BLaER1 treated with 17β-estradiol and CSF1 and Interleukin-3, amounts not matched to agents 10 nM and 100 nM (cell line): ENCODE measurements around the gene UIMC1.

Source experiments
- H3K27ac ChIP-seq, 11 experiments: shearing (Covaris generic); formaldehyde crosslinking; 2 replicates each; pipeline ENCODE4 v1.8.1; 2022
- H3K27me3 ChIP-seq, 11 experiments: shearing (Covaris generic); formaldehyde crosslinking; 2 replicates each; pipeline ENCODE4 v1.8.1; 2022
- H3K36me3 ChIP-seq, 11 experiments: shearing (Covaris generic); formaldehyde crosslinking; 2 replicates each; pipeline ENCODE4 v1.8.1; 2022
- H3K4me1 ChIP-seq, 10 experiments: shearing (Covaris generic); formaldehyde crosslinking; 2 replicates each; pipeline ENCODE4 v1.8.1; 2022
- H3K4me2 ChIP-seq, 11 experiments: shearing (Covaris generic); formaldehyde crosslinking; 2 replicates each; pipeline ENCODE4 v1.8.1; 2022
- H3K4me3 ChIP-seq, 10 experiments: shearing (Covaris generic); formaldehyde crosslinking; 2 replicates each; pipeline ENCODE4 v1.8.1; 2022
- H3K9ac ChIP-seq, 11 experiments: shearing (Covaris generic); formaldehyde crosslinking; 2 replicates each; pipeline ENCODE4 v1.8.1; 2022
- H3K9me3 ChIP-seq, 11 experiments: shearing (Covaris generic); formaldehyde crosslinking; replicated peaks in 1 of 11; 2 replicates each; pipeline ENCODE4 v1.8.1; 2022
- H4K20me1 ChIP-seq, 11 experiments: shearing (Covaris generic); formaldehyde crosslinking; 2 replicates each; pipeline ENCODE4 v1.8.1; 2022
- Cebpa-rat ChIP-seq, 11 experiments: shearing (Covaris generic); IDR thresholded peaks; 2 replicates each; pipeline ENCODE4 v1.8.1; 2022

UIMC1 gene

DNA sequence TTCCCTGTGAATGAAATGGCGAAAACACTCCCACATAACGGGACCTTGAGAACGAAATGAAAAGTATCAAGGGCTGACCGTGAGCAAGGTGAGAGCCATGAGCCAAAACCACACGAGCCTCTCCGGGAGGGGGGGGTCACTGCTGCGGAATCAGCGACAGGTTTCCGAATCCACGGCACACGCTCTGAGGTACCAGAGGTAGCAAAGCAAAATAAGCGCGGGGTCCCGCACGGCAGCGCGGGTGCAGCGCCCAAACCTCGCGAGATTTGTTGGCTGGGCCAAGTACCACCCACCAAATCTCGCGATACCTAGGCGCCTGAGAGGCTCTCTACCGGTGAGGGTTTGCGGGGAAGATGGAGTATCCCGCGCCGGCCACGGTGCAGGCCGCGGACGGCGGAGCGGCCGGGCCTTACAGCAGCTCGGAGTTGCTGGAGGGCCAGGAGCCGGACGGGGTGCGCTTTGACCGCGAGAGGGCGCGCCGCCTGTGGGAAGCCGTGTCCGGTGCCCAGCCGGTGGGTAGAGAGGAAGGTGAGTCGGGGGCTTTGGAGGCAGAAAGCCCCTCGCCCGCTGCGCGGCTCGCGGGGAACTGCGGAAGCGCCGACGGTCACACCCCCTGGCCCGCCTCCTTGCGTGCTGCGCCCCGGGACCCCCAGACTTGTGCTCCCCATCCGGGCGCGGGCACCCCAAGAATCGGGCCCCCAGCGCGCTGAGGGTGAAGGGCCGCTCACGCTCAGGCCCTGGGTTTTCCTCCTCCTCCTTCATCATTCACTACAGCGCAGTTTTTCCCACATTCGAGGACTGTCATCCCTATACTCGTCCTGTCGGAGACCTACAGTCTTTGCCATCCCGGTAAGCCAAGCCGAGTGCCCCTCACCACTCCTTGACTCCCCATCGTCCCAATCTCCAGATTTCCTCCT, 16.1 kb upstream of the UIMC1 start, which contains the start of gene ZNF346:
Gene ZNF346, plus strand, starts transcription at position 311 of the 917 bp plus-strand sequence. Its CDS starts 43 bp downstream, at position 354.
- Histone ChIP-seq H3K4me2 (peak within 1 kb of the TSS; percentile 81 to 97 (median 92)), H3K9me3 (no peaks in the 10 kb centered on the region), H3K36me3 (peaks cover 4 to 35% (median 21%) of the 10 kb centered on the region in 11 experiments; a peak in 18 of 22 replicates), H3K4me1 (peaks cover 14 to 30% (median 26%) of the 10 kb centered on the region in 10 experiments), H3K27ac (peak within 1 kb of the TSS; percentile 62 to 95 (median 90)), H3K27me3 (no peaks in the 10 kb centered on the region), H4K20me1 (peaks cover 0 to 22% (median 0%) of the 10 kb centered on the region in 11 experiments; a peak in 3 of 22 replicates), H3K4me3 (peak within 1 kb of the TSS; percentile 88 to 100 (median 94)), H3K9ac (peak within 1 kb of the TSS; percentile 89 to 98 (median 95))
- no peak for TF ChIP-seq Cebpa-rat (IDR thresholded peaks at IDR 0.05)

DNA sequence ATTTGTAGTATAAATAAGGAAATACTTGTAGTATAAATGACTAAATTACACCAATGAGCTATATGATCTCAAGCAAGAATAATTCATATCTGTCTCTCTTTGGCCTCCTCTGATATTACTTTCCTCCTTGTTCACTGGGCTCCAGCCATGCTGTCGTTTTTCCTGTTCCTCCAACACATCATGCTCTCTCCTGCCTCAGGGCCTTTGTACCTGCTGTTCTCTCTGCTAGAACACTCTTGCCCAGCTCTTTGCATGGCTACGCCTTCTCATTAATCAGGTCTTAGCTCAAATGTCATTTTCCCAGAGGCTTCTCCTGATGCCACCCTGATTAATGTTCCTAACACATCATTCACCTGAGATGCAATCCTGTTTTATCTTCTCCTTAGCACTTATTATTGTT, 13.5 kb upstream of the UIMC1 start:
- no peak overlapping the region for H3K4me2 ChIP-seq
- H3K4me1 ChIP-seq: peaks cover 14 to 29% (median 24%) of the 10 kb centered on the region in 10 experiments
- H3K27ac ChIP-seq: no peak overlapping the region
- H4K20me1 ChIP-seq: peaks cover 0 to 14% (median 0%) of the 10 kb centered on the region in 11 experiments; a peak in 3 of 22 replicates
- no peak overlapping the region for H3K4me3 ChIP-seq
- peaks cover 0 to 10% (median 3%) of the 10 kb centered on the region in 11 experiments; a peak in 8 of 22 replicates for H3K36me3 ChIP-seq
- no peak overlapping the region for H3K9ac ChIP-seq
- no peak for TF ChIP-seq Cebpa-rat (IDR thresholded peaks at IDR 0.05)
- no peaks in the 10 kb centered on the region for H3K9me3 ChIP-seq
- no peaks in the 10 kb centered on the region for H3K27me3 ChIP-seq

DNA sequence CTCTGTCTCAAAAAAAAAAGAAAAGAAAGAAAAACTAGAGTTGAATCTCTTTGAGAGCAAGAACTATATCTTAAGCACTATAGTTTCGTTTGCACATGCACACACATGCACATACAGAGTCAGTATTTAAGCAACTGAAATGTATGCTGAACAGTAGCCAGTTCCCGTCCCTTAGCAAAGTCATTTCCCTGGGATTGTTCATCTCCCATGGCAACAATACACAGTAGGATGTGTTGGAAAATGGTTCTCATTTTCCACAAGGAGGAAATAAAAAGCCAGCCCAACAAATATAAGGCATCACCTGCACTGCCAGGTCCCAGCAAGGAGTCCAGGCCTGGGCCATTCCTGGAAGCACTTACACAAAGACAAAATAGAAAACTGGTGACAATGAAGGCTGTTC, 11.8 kb upstream of the UIMC1 start:
- Histone ChIP-seq H3K9ac (no peak overlapping the region), H3K27me3 (no peaks in the 10 kb centered on the region), H3K4me1 (peaks cover 10 to 18% (median 11%) of the 10 kb centered on the region in 10 experiments), H3K9me3 (no peaks in the 10 kb centered on the region), H3K27ac (no peak overlapping the region), H4K20me1 (peaks cover 0 to 3% (median 0%) of the 10 kb centered on the region in 11 experiments; a peak in 1 of 22 replicates), H3K4me3 (no peak overlapping the region), H3K36me3 (no peaks in the 10 kb centered on the region), H3K4me2 (no peak overlapping the region)
- no peak for TF ChIP-seq Cebpa-rat (IDR thresholded peaks at IDR 0.05)

- Histone ChIP-seq H3K27ac (no peak overlapping the region), H3K27me3 (no peaks in the 10 kb centered on the region), H4K20me1 (no peaks in the 10 kb centered on the region), H3K4me2 (no peak overlapping the region), H3K36me3 (no peaks in the 10 kb centered on the region), H3K9me3 (no peaks in the 10 kb centered on the region), H3K9ac (no peak overlapping the region), H3K4me1 (no peaks in the 10 kb centered on the region), H3K4me3 (no peak overlapping the region)
- no peak for TF ChIP-seq Cebpa-rat (IDR thresholded peaks at IDR 0.05)
These were observed 8.6 kb upstream of the UIMC1 start for GRCh38 chr5:177015156-177015555.

DNA sequence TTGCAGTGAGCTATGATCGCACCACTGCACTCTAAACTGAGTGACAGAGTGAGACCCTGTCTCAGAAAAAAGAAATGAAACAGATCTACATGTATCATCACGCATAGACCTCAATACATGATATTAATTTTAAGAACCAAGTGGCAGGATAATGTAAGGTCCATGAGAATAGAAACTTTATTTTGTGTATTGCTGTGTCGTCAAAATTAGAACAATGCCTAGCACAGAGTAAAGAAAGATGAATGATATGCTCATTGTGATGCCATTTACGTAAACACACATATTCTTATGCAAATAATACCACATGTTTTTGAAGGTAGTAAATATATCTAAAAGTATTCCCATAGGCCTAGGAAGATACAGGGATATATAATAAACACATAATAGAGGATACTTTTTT, 3.6 kb upstream of the UIMC1 start:
- H3K4me3 ChIP-seq: no peak overlapping the region
- peaks cover 0 to 10% (median 0%) of the 10 kb centered on the region in 11 experiments; a peak in 2 of 22 replicates for H3K9me3 ChIP-seq
- TF ChIP-seq Cebpa-rat (IDR thresholded peaks at IDR 0.05): no peak
- no peaks in the 10 kb centered on the region for H3K27me3 ChIP-seq
- H3K9ac ChIP-seq: no peak overlapping the region
- peaks cover 5 to 12% (median 9%) of the 10 kb centered on the region in 11 experiments; a peak in 21 of 22 replicates for H4K20me1 ChIP-seq
- peaks cover 3 to 8% (median 4%) of the 10 kb centered on the region in 10 experiments for H3K4me1 ChIP-seq
- no peak overlapping the region for H3K4me2 ChIP-seq
- peaks cover 0 to under 1% (median 0%) of the 10 kb centered on the region in 11 experiments; a peak in 1 of 22 replicates for H3K36me3 ChIP-seq
- no peak overlapping the region for H3K27ac ChIP-seq

DNA sequence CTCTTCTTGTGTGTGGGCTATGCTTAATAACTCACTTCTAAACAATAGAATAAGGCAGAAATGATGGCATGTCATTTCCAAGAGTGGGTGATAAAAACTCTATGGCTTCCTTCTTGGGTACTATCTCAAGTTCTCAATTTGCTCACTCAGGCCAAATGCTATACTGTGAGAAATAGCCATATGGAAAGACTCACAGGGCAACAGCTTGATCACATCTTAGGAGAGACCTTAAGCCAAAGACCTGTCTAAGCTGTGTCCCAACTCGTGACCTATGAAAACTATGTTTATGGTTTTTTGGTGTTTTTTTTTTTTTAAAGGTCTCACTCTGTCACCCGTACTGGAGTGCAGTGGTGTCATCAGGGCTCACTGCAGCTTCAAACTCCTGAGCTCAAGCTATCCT, 2.1 kb upstream of the UIMC1 start:
- Histone ChIP-seq H4K20me1 (peaks cover 20 to 26% (median 23%) of the 10 kb centered on the region in 11 experiments), H3K4me3 (no peak overlapping the region), H3K9me3 (peaks cover 0 to 10% (median 0%) of the 10 kb centered on the region in 11 experiments; a peak in 2 of 22 replicates), H3K36me3 (peaks cover 0 to 9% (median 3%) of the 10 kb centered on the region in 11 experiments; a peak in 15 of 22 replicates), H3K27ac (no peak overlapping the region), H3K9ac (no peak overlapping the region), H3K4me2 (no peak overlapping the region), H3K27me3 (no peaks in the 10 kb centered on the region), H3K4me1 (peaks cover 17 to 21% (median 18%) of the 10 kb centered on the region in 10 experiments)
- no peak for TF ChIP-seq Cebpa-rat (IDR thresholded peaks at IDR 0.05)

- Histone ChIP-seq H3K36me3 (peaks cover 0 to 38% (median 23%) of the 10 kb centered on the region in 11 experiments; a peak in 20 of 22 replicates), H3K9ac (peak overlapping the region; percentile 91 to 98 (median 95)), H3K4me2 (peak overlapping the region; percentile 67 to 94 (median 83)), H3K4me1 (peaks cover 19 to 30% (median 22%) of the 10 kb centered on the region in 10 experiments), H3K4me3 (peak overlapping the region; percentile 74 to 97 (median 91)), H4K20me1 (peaks cover 44 to 56% (median 52%) of the 10 kb centered on the region in 11 experiments), H3K27me3 (no peaks in the 10 kb centered on the region), H3K27ac (peak overlapping the region; percentile 88 to 97 (median 94)), H3K9me3 (peaks cover 0 to 10% (median 0%) of the 10 kb centered on the region in 11 experiments; a peak in 3 of 22 replicates)
- TF ChIP-seq Cebpa-rat (IDR thresholded peaks at IDR 0.05): no peak
These were observed 837 bp downstream of the UIMC1 start for GRCh38 chr5:177005619-177006264.

- Histone ChIP-seq H3K9me3 (peaks cover 2 to 18% (median 5%) of the 10 kb centered on the region in 11 experiments; a peak in 11 of 22 replicates), H3K27me3 (no peaks in the 10 kb centered on the region), H3K36me3 (peaks cover 0 to 46% (median 30%) of the 10 kb centered on the region in 11 experiments; a peak in 20 of 22 replicates), H3K27ac (peak overlapping the region in 6 of 11 experiments; percentile 92 to 97 (median 96); a peak in 9 of 22 replicates), H3K9ac (peak overlapping the region; percentile 91 to 98 (median 95); a peak in 21 of 22 replicates), H3K4me2 (peak overlapping the region; percentile 67 to 94 (median 83)), H3K4me3 (peak overlapping the region; percentile 74 to 97 (median 91); a peak in 19 of 20 replicates), H4K20me1 (peaks cover 52 to 64% (median 60%) of the 10 kb centered on the region in 11 experiments), H3K4me1 (peaks cover 19 to 31% (median 22%) of the 10 kb centered on the region in 10 experiments)
- no peak for TF ChIP-seq Cebpa-rat (IDR thresholded peaks at IDR 0.05)
These were observed 1.6 kb downstream of the UIMC1 start for GRCh38 chr5:177004961-177005360.
